Ishikawa (cell line): ENCODE measurements around the gene AIP.

Source experiments
- CEBPB ChIP-seq: IDR thresholded peaks from 2 replicates; pipeline ENCODE4 v1.6.1; 2012
- EGR1 ChIP-seq: IDR thresholded peaks from 2 replicates; pipeline ENCODE4 v1.6.1; 2012
- EP300 ChIP-seq: IDR thresholded peaks from 2 replicates; pipeline ENCODE4 v1.6.1; 2012; ENCODE audit warnings: borderline replicate concordance
- FOXM1 ChIP-seq: IDR thresholded peaks from 2 replicates; pipeline ENCODE4 v1.6.1; 2012; ENCODE audit warnings: low read depth, borderline replicate concordance
- MAX ChIP-seq: IDR thresholded peaks from 2 replicates; pipeline ENCODE4 v1.6.1; 2012
- NFIC ChIP-seq: IDR thresholded peaks from 2 replicates; pipeline ENCODE4 v1.6.1; 2012
- RAD21 ChIP-seq: IDR thresholded peaks from 2 replicates; pipeline ENCODE4 v1.6.1; 2012; ENCODE audit warnings: low read depth
- REST ChIP-seq: IDR thresholded peaks from 2 replicates; pipeline ENCODE4 v1.6.1; 2012; ENCODE audit warnings: low read depth, mild to moderate bottlenecking
- TAF1 ChIP-seq: IDR thresholded peaks from 2 replicates; pipeline ENCODE4 v1.6.1; 2012; ENCODE audit warnings: low read depth, mild to moderate bottlenecking
- TEAD4 ChIP-seq: IDR thresholded peaks from 2 replicates; pipeline ENCODE4 v1.6.1; 2012
- YY1 ChIP-seq: IDR thresholded peaks from 2 replicates; pipeline ENCODE4 v1.6.1; 2012; ENCODE audit warnings: low read depth
- ZBTB7A ChIP-seq: IDR thresholded peaks from 2 replicates; pipeline ENCODE4 v1.6.1; 2012; ENCODE audit warnings: low read depth

- TF ChIP-seq ZBTB7A = peak; percentile 94
- peak; percentile 86 for TF ChIP-seq TAF1
- TF ChIP-seq CEBPB = no peak
- TF ChIP-seq NFIC = no peak
- TF ChIP-seq RAD21 = no peak
- TF ChIP-seq REST = no peak
- TF ChIP-seq YY1 = peak; percentile 86
- TF ChIP-seq EP300 = no peak
- TF ChIP-seq MAX = peak; percentile 72
- TF ChIP-seq EGR1 = peak; percentile 31; the same call in 1 of the 2 replicates
- no peak for TF ChIP-seq FOXM1
- no peak for TF ChIP-seq TEAD4
Measured at GRCh38 chr11:67464411-67465188, 18.2 kb upstream of the AIP start.
